ENCODE results near the gene BCL6B. TPM values are rescaled to one million over a fixed set of nuclear protein-coding genes. Genes with fewer than 3 reads are reported as not detected.

BCL6B gene
- total and polyA plus RNA-seq, 2 experiments from 2014 or later = 3.3 to 4.5 TPM

DNA sequence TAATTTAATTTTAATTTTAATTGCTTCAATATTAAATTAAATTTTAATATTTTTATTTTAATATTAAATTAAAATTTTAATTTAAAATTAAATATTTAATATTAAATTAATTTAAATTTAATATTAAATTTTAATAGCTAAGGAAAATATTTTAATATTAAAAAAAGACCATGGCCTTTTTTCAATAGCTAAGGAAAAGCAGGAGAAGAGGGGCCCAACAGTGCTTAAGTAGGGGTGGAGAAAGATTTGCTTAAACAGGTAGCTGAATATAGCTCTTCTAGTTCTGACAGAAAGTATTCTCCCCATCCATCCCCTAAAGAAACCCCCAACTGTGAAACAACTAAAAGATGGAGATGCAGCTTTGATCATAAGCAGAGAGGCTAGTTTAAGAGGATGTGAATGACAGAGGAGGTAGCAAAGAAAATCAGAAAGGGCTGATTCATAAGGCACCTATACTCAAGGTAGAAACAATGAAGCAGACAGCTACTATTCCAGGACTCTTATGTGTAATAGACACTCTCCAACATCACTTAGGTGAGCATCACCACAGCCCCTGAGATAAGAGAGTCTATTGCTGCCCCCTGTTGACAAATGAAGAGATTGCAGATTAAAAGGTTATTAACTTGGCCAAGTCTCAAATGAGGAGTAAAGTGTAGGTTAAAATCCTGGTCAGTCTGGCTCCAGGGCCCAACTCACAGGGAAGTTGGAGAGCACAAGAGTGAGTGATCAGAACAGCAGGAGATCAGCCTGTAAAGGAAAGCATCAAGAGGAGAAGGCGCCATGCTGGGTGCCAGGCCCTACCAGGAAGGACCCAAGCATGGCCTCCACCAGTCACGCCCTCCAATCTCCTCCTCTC is 18.2 kb upstream of the BCL6B start:
- Histone ChIP-seq H3F3A (replicated peaks; ENCODE audit: low read depth) (0 out of 2 replicates have a peak, but pooled peaks cover 2% of the 10 kb centered on the region), H3K4me3 (no peak overlapping the region), H3K4me2 (no peak overlapping the region), H3K27me3 (ENCODE audit: insufficient read depth) (no peaks in the 10 kb centered on the region), H3K36me3 (ENCODE audit: insufficient read depth) (no peaks in the 10 kb centered on the region), H4K20me1 (replicated peaks; ENCODE audit: insufficient read depth) (peaks cover 11% of the 10 kb centered on the region; the same call in 1 of the 2 replicates), H3K4me1 (ENCODE audit: insufficient read depth) (no peaks in the 10 kb centered on the region), H3K9me2 (ENCODE audit: insufficient read depth) (no peaks in the 10 kb centered on the region), H2AFZ (no peak overlapping the region), H3K27ac (ENCODE audit: low read depth) (no peak overlapping the region), H3K79me2 (replicated peaks; ENCODE audit: insufficient read depth) (no peaks in the 10 kb centered on the region; the same call in 1 of the 2 replicates)
- ATAC-seq = peak; percentile 88
- Mint-ChIP-seq H3K27ac (no peak overlapping the region), H3K27me3 (ENCODE audit: insufficient read depth, low read depth, poor library complexity) (peaks cover 5% of the 10 kb centered on the region), H3K9me3 (no peaks in the 10 kb centered on the region), H3K4me1 (no peaks in the 10 kb centered on the region), H3K4me3 (no peak overlapping the region), H3K36me3 (ENCODE audit: low read depth) (peaks cover 11% of the 10 kb centered on the region)
- peak; percentile 87 for DNase-seq (ENCODE audit: low spot score)
- TF ChIP-seq, protein P1, sequence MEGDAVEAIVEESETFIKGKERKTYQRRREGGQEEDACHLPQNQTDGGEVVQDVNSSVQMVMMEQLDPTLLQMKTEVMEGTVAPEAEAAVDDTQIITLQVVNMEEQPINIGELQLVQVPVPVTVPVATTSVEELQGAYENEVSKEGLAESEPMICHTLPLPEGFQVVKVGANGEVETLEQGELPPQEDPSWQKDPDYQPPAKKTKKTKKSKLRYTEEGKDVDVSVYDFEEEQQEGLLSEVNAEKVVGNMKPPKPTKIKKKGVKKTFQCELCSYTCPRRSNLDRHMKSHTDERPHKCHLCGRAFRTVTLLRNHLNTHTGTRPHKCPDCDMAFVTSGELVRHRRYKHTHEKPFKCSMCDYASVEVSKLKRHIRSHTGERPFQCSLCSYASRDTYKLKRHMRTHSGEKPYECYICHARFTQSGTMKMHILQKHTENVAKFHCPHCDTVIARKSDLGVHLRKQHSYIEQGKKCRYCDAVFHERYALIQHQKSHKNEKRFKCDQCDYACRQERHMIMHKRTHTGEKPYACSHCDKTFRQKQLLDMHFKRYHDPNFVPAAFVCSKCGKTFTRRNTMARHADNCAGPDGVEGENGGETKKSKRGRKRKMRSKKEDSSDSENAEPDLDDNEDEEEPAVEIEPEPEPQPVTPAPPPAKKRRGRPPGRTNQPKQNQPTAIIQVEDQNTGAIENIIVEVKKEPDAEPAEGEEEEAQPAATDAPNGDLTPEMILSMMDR (conservative IDR thresholded peaks at IDR 0.05; ENCODE audit: low read depth in 2 of 2) = peak; percentile 79 to 88
- no peak for TF ChIP-seq EZH2 (IDR thresholded peaks at IDR 0.05; ENCODE audit: low read depth, unreplicated experiment)

DNA sequence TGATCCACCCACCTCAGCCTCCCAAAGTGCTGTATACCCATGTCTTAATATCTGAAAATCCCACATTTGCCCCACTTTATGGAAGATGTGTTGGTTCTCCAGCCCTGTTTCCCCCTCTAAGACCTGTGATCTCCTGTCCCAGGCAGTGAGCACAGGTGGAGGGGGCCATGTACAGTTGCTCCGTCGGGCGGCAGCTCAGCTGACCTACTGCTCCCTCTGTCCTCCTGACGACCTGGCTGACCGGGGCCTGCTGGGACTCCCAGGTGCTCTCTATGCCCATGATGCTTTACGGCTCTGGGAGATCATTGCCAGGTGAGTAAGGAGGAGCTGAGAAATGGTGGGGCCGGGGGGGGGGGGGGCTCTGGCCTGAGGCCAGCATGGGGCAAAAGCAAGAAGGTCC is 17.1 kb upstream of the BCL6B start:
- Mint-ChIP-seq H3K27me3 (ENCODE audit: insufficient read depth, low read depth, poor library complexity) (peaks cover 5% of the 10 kb centered on the region), H3K4me1 (0 out of 3 replicates have a peak, but pooled peaks cover 4% of the 10 kb centered on the region), H3K9me3 (no peaks in the 10 kb centered on the region), H3K36me3 (ENCODE audit: low read depth) (peaks cover 12% of the 10 kb centered on the region), H3K4me3 (no peak overlapping the region), H3K27ac (no peak overlapping the region)
- Histone ChIP-seq H3K9me2 (ENCODE audit: insufficient read depth) (no peaks in the 10 kb centered on the region), H3F3A (replicated peaks; ENCODE audit: low read depth) (0 out of 2 replicates have a peak, but pooled peaks cover 2% of the 10 kb centered on the region), H3K36me3 (ENCODE audit: insufficient read depth) (no peaks in the 10 kb centered on the region), H2AFZ (no peak overlapping the region), H3K79me2 (replicated peaks; ENCODE audit: insufficient read depth) (peaks cover 4% of the 10 kb centered on the region), H3K4me3 (no peak overlapping the region), H3K27ac (ENCODE audit: low read depth) (no peak overlapping the region), H3K27me3 (ENCODE audit: insufficient read depth) (no peaks in the 10 kb centered on the region), H3K4me2 (no peak overlapping the region), H4K20me1 (replicated peaks; ENCODE audit: insufficient read depth) (peaks cover 14% of the 10 kb centered on the region; the same call in 1 of the 2 replicates), H3K4me1 (ENCODE audit: insufficient read depth) (no peaks in the 10 kb centered on the region)
- DNase-seq (ENCODE audit: low spot score) (no peak), ATAC-seq (no peak)
- no peak for TF ChIP-seq POLR2AphosphoS5 (IDR thresholded peaks at IDR 0.05; ENCODE audit: low read depth)
- TF ChIP-seq ZNF331 (CRISPR knock-in tag; IDR thresholded peaks at IDR 0.05; ENCODE audit: low read depth) = no peak
- TF ChIP-seq ZNF114 (CRISPR knock-in tag; IDR thresholded peaks at IDR 0.05) = no peak
- TF ChIP-seq EZH2phosphoT487 (IDR thresholded peaks at IDR 0.05; ENCODE audit: unreplicated experiment) = no peak
- TF ChIP-seq, protein P2, sequence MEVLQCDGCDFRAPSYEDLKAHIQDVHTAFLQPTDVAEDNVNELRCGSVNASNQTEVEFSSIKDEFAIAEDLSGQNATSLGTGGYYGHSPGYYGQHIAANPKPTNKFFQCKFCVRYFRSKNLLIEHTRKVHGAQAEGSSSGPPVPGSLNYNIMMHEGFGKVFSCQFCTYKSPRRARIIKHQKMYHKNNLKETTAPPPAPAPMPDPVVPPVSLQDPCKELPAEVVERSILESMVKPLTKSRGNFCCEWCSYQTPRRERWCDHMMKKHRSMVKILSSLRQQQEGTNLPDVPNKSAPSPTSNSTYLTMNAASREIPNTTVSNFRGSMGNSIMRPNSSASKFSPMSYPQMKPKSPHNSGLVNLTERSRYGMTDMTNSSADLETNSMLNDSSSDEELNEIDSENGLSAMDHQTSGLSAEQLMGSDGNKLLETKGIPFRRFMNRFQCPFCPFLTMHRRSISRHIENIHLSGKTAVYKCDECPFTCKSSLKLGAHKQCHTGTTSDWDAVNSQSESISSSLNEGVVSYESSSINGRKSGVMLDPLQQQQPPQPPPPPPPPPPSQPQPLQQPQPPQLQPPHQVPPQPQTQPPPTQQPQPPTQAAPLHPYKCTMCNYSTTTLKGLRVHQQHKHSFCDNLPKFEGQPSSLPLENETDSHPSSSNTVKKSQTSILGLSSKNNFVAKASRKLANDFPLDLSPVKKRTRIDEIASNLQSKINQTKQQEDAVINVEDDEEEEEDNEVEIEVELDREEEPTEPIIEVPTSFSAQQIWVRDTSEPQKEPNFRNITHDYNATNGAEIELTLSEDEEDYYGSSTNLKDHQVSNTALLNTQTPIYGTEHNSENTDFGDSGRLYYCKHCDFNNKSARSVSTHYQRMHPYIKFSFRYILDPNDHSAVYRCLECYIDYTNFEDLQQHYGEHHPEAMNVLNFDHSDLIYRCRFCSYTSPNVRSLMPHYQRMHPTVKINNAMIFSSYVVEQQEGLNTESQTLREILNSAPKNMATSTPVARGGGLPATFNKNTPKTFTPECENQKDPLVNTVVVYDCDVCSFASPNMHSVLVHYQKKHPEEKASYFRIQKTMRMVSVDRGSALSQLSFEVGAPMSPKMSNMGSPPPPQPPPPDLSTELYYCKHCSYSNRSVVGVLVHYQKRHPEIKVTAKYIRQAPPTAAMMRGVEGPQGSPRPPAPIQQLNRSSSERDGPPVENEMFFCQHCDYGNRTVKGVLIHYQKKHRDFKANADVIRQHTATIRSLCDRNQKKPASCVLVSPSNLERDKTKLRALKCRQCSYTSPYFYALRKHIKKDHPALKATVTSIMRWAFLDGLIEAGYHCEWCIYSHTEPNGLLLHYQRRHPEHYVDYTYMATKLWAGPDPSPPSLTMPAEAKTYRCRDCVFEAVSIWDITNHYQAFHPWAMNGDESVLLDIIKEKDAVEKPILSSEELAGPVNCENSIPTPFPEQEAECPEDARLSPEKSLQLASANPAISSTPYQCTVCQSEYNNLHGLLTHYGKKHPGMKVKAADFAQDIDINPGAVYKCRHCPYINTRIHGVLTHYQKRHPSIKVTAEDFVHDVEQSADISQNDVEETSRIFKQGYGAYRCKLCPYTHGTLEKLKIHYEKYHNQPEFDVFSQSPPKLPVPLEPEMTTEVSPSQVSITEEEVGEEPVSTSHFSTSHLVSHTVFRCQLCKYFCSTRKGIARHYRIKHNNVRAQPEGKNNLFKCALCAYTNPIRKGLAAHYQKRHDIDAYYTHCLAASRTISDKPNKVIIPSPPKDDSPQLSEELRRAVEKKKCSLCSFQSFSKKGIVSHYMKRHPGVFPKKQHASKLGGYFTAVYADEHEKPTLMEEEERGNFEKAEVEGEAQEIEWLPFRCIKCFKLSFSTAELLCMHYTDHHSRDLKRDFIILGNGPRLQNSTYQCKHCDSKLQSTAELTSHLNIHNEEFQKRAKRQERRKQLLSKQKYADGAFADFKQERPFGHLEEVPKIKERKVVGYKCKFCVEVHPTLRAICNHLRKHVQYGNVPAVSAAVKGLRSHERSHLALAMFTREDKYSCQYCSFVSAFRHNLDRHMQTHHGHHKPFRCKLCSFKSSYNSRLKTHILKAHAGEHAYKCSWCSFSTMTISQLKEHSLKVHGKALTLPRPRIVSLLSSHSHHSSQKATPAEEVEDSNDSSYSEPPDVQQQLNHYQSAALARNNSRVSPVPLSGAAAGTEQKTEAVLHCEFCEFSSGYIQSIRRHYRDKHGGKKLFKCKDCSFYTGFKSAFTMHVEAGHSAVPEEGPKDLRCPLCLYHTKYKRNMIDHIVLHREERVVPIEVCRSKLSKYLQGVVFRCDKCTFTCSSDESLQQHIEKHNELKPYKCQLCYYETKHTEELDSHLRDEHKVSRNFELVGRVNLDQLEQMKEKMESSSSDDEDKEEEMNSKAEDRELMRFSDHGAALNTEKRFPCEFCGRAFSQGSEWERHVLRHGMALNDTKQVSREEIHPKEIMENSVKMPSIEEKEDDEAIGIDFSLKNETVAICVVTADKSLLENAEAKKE (CRISPR knock-in tag; IDR thresholded peaks at IDR 0.05) = no peak
- no peak for TF ChIP-seq CREB1 (CRISPR knock-in tag; IDR thresholded peaks at IDR 0.05; ENCODE audit: low read depth)
- TF ChIP-seq JUNB (IDR thresholded peaks at IDR 0.05; ENCODE audit: unreplicated experiment) = no peak
- TF ChIP-seq EZH2 (IDR thresholded peaks at IDR 0.05; ENCODE audit: low read depth, unreplicated experiment) = no peak
- no peak for TF ChIP-seq STAT1 (IDR thresholded peaks at IDR 0.05; ENCODE audit: unreplicated experiment)
- no peak for TF ChIP-seq NANOG (IDR thresholded peaks at IDR 0.05; ENCODE audit: borderline replicate concordance)

Measured in GM23338 (cell line).